GM19238 (cell line): ENCODE results near the gene EDN3.

Experiments used
- DNase-seq: peaks from one replicate; pipeline ENCODE4 v3.0.0; 2011; ENCODE audit warnings: low spot score; ENCODE audit not compliant: insufficient read length

The EDN3 gene

DNA sequence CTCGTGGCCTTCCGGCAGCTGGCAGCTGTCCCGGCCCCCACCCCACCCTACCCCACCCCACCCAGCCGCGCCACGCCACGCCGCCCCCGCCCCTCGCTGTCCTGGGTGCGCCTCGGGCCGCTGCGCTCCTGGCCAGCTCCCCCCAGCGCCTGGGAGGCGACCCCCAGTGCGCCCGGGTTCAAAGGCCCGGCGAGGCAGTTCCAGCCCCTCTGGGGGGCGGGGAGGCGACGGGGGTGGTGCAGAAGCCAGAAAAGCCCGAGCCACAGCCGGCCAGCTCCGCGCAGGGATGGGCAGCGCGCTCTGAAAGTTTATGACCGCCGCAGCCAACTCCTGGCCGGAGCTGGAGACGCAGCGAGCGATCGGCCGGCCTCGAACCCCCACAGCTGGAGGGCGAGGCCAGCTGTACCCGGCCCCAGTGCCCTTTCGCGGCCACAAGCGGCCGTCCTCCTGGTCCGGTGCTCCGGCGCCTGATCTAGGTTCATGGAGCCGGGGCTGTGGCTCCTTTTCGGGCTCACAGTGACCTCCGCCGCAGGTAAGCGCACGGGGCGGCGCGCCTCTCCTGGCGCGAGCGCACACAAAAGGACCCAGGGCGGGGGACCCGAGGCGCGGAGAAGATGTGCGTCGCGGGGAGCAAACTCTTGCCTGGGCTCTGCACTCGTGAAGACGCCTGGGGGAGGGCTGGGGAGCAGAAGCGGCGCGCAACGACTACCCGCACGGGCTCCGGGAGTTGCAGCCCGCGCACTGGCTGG lies at the start of gene EDN3:
TSS of gene EDN3 (plus strand) at position 279 of the 749 bp plus-strand sequence. CDS start at position 481, 202 bp downstream.
- no peak for DNase-seq

DNA sequence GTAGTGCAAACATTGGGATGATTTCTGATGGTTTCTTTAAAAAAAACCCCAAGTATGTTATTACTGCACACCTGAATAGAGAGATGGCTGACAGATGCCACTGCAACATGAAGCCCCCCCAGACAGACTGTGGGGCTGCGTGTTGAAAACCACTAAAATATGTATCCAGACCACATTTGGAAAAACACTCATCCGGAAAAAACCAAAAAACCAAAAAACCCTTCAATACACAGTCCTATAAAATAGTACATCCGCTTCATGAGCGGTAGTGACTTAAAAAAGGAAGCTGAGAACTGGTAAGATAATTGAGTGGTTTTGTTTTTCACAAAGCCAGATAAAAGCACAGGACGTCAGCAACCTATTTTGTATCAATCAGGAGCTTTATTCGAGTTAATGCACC lies 47.1 kb upstream of the EDN3 start:
- no peak for DNase-seq

GRCh38 chr20:59253779-59254319 lies 46.6 kb upstream of the EDN3 start:
- DNase-seq = no peak

- no peak for DNase-seq
These were observed 45.2 kb upstream of the EDN3 start for GRCh38 chr20:59255256-59255655.

- DNase-seq = no peak
These were observed 42.2 kb upstream of the EDN3 start for GRCh38 chr20:59258221-59258621.

- DNase-seq = no peak
These were observed 40.5 kb upstream of the EDN3 start for GRCh38 chr20:59259946-59260345.

GRCh38 chr20:59265298-59265697 lies 35.1 kb upstream of the EDN3 start:
- no peak for DNase-seq

GRCh38 chr20:59268870-59269269 lies 31.5 kb upstream of the EDN3 start:
- DNase-seq = no peak

DNA sequence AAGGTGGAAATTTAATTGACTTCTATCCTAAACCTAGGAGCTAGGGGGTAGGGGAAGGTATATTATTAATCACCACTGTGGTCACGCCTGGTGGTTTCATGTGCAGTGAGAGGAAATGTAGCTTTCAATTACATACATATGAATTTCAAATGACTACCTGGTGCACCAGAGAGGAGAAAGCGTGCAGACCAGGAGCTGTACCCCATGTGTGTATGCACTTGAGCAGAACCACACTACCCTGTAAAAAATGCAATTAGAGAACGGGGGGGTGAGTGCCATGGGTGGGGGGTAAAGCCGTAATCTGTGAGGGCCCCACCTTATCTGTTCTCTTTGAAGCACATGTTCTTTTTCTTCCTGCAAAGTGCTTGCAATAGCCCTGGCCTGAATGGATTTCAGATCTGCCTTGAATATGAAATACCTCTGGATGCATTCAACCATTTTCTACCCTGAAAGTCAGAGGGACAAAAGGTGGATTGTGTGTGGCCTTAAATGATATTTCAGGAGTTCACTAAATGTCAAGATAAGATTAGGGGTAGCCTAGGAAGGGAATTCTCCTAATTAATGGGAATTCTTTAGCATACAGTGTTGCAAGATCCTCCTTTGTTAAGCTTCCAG lies 30.9 kb upstream of the EDN3 start:
- no peak for DNase-seq

- DNase-seq = no peak
These were observed 30.0 kb upstream of the EDN3 start for GRCh38 chr20:59270380-59270779.

DNA sequence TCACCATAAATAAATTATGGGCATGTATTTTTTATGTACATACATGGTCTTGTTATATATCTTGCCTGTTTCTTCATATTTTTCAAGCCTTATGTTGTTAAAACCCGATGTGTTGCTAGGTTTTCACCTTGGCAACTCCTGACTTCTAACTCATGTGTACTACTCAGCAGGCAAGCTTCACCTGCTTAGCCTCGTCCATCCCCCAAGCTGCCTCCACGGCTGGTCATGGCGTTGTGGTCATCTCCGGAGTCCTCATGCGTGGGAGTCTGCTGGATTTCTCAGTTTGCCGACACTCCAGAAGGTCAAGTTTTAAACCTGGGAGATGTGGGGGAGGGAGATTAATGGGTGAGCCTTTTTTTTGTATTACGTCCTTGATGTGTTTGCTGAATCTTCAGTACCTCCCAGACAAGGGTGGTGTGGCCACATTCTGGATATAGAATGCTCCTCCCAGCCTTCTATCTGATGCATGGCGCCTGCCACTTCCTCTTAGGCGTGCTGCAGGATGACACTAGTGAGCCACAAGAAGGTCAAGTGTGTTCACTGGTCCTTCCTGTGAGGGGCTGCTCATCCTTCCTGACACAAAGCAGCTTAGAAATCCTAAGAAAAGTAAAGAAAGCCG lies 26.6 kb upstream of the EDN3 start:
- DNase-seq = no peak

DNA sequence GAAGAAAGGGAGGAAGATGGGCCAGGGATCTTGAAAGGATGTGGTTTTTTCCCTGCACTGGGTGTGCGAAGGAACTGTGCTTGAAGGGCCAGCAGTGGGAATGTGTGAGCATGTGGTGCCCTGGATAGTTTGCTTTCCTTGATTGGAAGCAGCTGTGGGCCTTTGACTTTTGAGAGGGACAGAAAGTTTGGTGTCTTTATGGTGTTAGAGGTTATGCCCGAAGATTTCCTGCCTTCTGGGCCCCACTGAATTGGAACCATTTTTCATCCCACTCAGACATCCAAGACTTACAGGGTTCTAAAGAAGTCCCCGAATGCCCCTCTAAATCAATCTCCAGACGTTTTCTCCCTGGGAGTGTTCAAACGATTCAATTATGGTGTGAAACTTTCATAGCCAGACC lies 23.5 kb upstream of the EDN3 start:
- DNase-seq = no peak

DNA sequence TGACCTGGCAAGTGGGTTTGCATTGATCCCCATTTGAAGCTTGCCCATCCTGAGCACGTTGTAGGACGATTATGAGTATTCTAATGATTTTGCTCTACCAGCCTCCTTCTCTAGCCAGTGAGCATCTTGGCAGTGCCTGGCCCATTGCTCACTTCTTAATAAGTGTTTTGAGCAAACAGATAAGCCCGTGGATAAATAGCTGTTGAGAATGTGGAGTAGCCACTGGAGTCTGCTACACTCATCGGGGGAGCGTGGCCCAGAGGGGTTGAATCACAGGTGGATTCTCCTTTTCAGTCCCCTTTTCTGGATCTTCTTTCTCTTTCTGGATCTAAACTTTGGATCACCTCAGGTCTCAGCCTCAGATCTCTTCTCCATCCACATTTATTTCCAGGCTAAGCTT lies 15.9 kb upstream of the EDN3 start:
- DNase-seq = no peak

DNA sequence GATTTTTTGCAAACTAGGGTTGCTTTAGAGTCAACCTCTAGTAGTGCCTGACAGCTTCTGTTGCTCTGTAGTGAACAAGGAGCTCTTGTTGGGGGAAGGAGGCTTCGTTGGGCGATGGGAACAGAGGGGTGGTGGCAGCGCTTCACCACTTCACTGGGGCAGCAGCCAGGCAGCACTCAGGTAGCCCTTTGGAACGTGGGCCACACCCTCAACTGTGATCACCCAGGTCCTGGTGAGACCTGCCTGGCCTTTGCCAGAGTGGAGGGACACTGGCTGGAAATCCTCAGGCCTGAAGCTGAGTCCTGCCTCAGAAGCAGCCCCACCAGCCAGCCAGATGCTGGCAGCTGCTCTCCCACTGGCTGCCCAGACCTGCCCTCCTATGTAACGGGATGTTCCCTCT lies 10.4 kb upstream of the EDN3 start:
- no peak for DNase-seq

DNA sequence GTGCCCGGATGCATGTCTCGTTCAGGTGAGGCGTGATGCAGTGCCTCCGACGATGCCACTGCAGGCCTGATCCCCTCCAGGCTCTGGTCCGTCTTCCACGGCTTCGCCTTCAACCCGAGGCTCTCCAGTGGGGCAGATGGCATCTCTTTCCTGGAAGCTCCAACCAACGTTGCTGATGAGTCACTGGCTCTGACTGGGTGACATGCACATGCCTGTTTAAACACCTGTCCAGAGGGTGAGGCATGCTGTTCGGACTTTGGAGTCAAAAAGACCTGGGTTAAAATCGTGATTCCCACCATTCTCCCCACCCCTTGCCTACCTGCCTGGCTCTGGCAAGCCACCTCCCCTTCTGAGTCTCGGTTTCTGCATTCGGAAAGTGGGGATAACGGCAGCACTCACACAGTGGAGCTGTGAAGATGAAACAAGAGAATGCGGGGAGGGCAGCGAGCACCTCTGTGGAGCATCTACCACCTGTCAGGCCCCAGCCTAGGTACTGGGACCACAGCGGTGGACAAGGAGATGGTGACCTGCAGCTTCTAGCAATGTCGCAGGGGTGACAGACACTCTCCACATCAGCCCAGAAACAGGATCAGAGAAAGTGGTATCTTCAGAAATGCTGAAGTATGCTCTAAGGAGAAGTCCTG lies 8.5 kb upstream of the EDN3 start:
- no peak for DNase-seq

DNA sequence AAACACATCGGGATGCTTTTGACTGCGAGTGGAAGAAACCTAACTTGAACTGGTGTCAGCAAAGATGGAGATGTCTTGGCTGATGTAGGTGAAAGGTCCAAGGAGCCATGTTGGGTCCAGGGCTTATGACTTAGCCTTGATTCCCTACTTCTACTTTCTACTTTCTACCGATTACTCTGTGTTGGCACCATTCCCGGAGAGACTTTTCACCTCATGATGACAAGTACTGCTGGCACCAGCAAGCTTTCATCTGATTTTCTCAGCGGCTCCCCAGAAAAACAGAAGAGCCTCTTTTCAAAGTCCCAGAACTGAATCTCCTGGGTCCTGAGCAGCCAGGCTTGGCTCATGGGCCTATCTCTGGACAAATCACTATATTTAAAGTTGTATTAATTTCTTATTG lies 4.9 kb upstream of the EDN3 start:
- no peak for DNase-seq

DNA sequence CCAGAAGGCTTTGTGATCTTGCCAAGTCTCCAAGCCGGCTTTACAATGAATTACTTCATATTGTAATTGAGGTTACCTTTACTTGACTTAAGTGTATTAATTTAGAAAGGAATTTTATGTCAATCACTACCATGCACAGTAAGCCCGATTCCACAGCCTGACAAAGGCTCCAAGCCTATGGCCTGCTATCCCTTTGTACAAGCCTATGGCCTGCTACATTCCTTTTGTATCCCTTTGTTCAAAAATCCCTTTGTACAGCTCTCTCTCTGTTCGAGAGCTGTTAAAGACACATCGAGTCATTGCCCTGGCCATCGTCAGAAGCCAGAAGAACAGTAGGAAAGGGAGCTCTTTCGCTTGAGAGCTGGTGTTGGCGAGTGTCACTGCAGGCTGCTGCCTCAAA lies 2.7 kb upstream of the EDN3 start:
- no peak for DNase-seq

DNA sequence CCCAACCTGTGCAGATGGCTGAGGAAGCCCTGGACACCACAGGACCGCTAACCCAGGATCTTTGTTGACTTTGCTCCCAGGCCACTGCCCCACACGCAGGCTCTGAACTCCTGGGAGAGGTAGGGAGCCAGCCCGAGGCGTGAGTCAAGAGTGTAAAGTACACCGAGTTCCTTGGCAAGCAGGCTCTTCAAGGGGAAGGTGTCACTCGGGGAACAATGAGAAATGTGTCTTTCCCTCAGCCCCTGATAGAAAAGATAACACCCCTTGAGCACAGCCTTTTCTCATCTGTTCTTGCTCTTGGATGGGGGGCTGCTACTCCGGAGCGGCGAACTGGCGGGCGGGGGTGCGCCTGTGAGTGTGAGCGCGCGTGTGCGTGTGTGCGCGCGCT lies 472 bp upstream of the EDN3 start:
- no peak for DNase-seq

DNA sequence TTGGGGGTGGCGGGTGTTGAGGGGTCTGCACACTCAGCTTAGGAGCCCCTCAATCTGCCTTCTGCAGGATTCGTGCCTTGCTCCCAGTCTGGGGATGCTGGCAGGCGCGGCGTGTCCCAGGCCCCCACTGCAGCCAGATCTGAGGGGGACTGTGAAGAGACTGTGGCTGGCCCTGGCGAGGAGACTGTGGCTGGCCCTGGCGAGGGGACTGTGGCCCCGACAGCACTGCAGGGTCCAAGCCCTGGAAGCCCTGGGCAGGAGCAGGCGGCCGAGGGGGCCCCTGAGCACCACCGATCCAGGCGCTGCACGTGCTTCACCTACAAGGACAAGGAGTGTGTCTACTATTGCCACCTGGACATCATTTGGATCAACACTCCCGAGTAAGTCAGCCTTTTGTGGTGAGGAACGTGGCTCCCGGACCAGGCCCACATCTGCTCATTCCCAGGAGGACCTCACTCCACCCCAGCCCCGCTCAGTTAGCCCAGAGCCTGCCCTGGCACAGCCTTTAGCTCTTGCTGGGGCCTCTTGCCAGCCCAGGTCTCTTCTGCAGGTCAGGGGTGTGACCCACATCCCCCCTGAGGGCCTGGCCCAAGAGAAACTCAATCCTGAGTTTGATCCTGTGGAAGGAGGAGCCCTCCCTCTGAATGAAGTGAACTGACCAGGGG lies 1.1 kb downstream of the EDN3 start:
- DNase-seq = no peak

DNA sequence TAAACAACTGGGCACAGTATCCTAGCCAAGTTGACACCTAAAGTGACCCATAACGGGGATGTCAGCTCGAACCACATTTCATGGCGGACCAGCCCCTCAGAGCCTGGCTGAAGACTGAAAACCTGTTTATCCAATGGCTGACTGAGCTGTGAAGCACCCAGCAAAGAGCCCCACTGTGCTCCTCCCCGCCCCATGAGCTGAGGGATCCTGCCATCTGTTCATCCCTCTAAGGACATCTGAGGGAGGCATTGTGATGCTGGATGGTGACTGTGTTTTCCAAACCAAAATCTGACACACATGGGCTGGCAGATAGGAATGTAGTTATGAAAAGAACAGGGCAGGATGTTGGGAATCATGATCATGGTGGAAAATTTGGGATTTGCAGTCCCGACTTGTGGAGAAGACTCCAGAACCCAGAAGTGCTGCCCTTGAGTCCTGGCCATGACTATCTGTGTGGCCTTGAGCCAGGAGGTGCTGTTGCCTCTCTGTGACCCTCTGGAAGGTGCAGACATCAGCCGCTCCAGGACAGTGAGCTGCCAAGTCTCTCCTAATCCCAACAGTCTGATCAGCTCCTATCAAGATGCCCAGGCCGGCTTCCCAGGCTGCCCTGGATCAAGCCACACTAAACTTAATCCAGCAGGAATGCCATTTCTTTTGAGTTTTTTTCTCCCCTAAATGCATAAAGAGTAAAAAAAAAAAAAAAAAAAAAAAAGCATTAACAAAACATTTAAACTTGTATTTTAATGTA lies 5.7 kb downstream of the EDN3 start:
- no peak for DNase-seq

GRCh38 chr20:59307270-59307669 lies 6.9 kb downstream of the EDN3 start:
- DNase-seq = no peak
